Measurements from ENCODE around the gene GLRA3. TPM values are rescaled to one million over a fixed set of nuclear protein-coding genes. Genes with fewer than 3 reads are reported as not detected.

Gene GLRA3
- total and polyA plus RNA-seq, 2 of the 8 experiments (the other 6 are each of a cell fraction or from before 2014, with no cell fraction given) = 0.02 TPM; not detected in 1

GRCh38 chr4:174753021-174753420, 76.0 kb downstream of the GLRA3 start:
- Histone ChIP-seq H3K18ac (ENCODE audit: extremely low read depth, low read length) (no peak overlapping the region), H3K27me3 (replicated peaks in 1 of 4; ENCODE audit: control insufficient read depth in 3 of 4, extremely low read depth in 1 of 4, insufficient read depth in 3 of 4, low read length in 3 of 4) (no peaks in the 10 kb centered on the region), H3K14ac (ENCODE audit: insufficient read length) (no peak overlapping the region), H2BK20ac (ENCODE audit: low read length) (no peak overlapping the region), H4K5ac (ENCODE audit: insufficient read length, low read depth, low read length) (no peak overlapping the region), H2BK120ac (replicated peaks; ENCODE audit: low read depth, low read length) (no peak overlapping the region), H3K27ac (ENCODE audit: low read depth, low read length) (no peak overlapping the region), H4K91ac (replicated peaks; ENCODE audit: insufficient read length, low read length) (no peak overlapping the region), H3K4me1 (replicated peaks in 1 of 4; ENCODE audit: control insufficient read depth in 3 of 4, insufficient read depth in 4 of 4, low read length in 3 of 4) (peaks cover 0 to 3% (median 1%) of the 10 kb centered on the region in 4 experiments; a peak in 1 of 7 replicates), H3K9ac (replicated peaks in 1 of 4; ENCODE audit: extremely low read depth in 1 of 4, low read depth in 3 of 4, low read length in 3 of 4) (no peak overlapping the region), H4K8ac (ENCODE audit: extremely low read depth, insufficient read depth, low read length) (no peak overlapping the region), H2BK12ac (ENCODE audit: low read depth, low read length) (no peak overlapping the region), H3K4me3 (ENCODE audit: extremely low read depth in 1 of 4, insufficient read depth in 2 of 4, low read depth in 3 of 4, low read length in 4 of 4) (no peak overlapping the region), H3K56ac (replicated peaks; ENCODE audit: insufficient read length, low read depth, low read length) (no peak overlapping the region), H2AK5ac (ENCODE audit: low read depth, low read length) (no peak overlapping the region), H3K4me2 (ENCODE audit: insufficient read depth in 1 of 2, low read depth in 2 of 2, low read length in 2 of 2) (no peak overlapping the region), H4K20me1 (replicated peaks in 1 of 2; ENCODE audit: control insufficient read depth in 1 of 2, insufficient read depth in 2 of 2, low read length in 2 of 2) (no peaks in the 10 kb centered on the region), H3K23me2 (ENCODE audit: low read depth, low read length) (no peaks in the 10 kb centered on the region), H3K36me3 (ENCODE audit: control insufficient read depth in 2 of 4, insufficient read depth in 4 of 4, low read length in 3 of 4) (no peaks in the 10 kb centered on the region), H2BK5ac (ENCODE audit: low read depth, low read length) (no peak overlapping the region), H3K9me3 (ENCODE audit: insufficient read depth in 2 of 2, low read depth in 1 of 2, low read length in 1 of 2) (no peaks in the 10 kb centered on the region), H2AFZ (ENCODE audit: low read length) (no peak overlapping the region), H2BK15ac (ENCODE audit: low read length) (no peak overlapping the region), H3K79me2 (ENCODE audit: control insufficient read depth in 1 of 2, insufficient read depth in 2 of 2, low read length in 2 of 2) (no peaks in the 10 kb centered on the region), H3K23ac (ENCODE audit: insufficient read length) (no peak overlapping the region), H3K79me1 (ENCODE audit: low read depth, low read length) (no peaks in the 10 kb centered on the region), H3K4ac (replicated peaks; ENCODE audit: insufficient read length, low read depth, low read length) (no peak overlapping the region)
- FAIRE-seq (no peak), DNase-seq (ENCODE audit: low read depth in 1 of 2, low spot score in 2 of 2) (no peak)
- CTCF ChIA-PET (ENCODE audit: partially characterized antibody) = interaction anchor here (1.0 to 1.7 kb wide), 2 partner anchors 10 to 14 kb away, joined by 4 to 13 read pairs; no protein-coding TSS in a partner anchor
- TF ChIP-seq SAP30 (IDR thresholded peaks at IDR 0.05; ENCODE audit: insufficient read depth, insufficient replicate concordance, low read length) (no peak), ATF3 (IDR thresholded peaks at IDR 0.05; ENCODE audit: insufficient read depth, low read depth, low read length) (no peak)
- WGBS, 2 experiments (ENCODE audit: extremely low coverage in 1 of 2, insufficient coverage in 1 of 2, insufficient read length in 1 of 2, insufficient replicate concordance in 2 of 2, low coverage in 1 of 2, low lambda C conversion rate in 2 of 2, missing lambda C conversion rate in 1 of 2) = 94% methylated on average over 4 of the region's 4 CpGs; no CpG with 5 or more reads in 1 of the 2 experiments
- POLR2A ChIA-PET (ENCODE audit: partially characterized antibody) = no interaction called here

All from H1 (cell line).